Epidermal melanocyte (primary cell): Measurements from ENCODE around the gene YY1.

Experiments
- DNase-seq: peaks from one replicate; pipeline ENCODE4 v3.0.0; 2011; ENCODE audit warnings: low spot score; ENCODE audit not compliant: insufficient read length

The YY1 gene

GRCh38 chr14:100332071-100332639 lies 93.2 kb downstream of the YY1 start:
- no peak for DNase-seq
